Common myeloid progenitor, CD34-positive (primary cell): ENCODE data around the gene KIAA0586.

Experiments used
- CTCF ChIA-PET: fragments of 350-600 bp; sonication (Branson Sonifier 250); formaldehyde crosslinking; loops from one replicate; lab custom pipeline; 2021; ENCODE audit warnings: antibody characterized with exemption; lab: Charles Lee
- POLR2A ChIA-PET: fragments of 350-600 bp; sonication (Branson Sonifier 250); formaldehyde crosslinking; loops from one replicate; lab custom pipeline; 2021; ENCODE audit warnings: antibody characterized with exemption; lab: Charles Lee
- DNase-seq, 3 donors: peaks; one replicate each; pipeline versions ENCODE4 v3.0.0 to v3.0.0-alpha.2; 2013
- H3K27ac ChIP-seq, 2 experiments: 1 replicate in 1 of 2; 2 replicates in 1 of 2; pipeline ENCODE4 v1.7.0; 2013; ENCODE audit warnings: inconsistent platforms in 2 of 2, low read length in 2 of 2, mild to moderate bottlenecking in 2 of 2, low read depth in 1 of 2, moderate library complexity in 1 of 2; ENCODE audit not compliant: severe bottlenecking in 2 of 2, insufficient read depth in 1 of 2, poor library complexity in 1 of 2
- H3K27me3 ChIP-seq, 5 experiments: replicated peaks in 2 of 5; 1 replicate in 3 of 5; 2 replicates in 2 of 5; pipeline versions ENCODE4 v1.6.1 to v1.7.0; 2013; ENCODE audit warnings: low read length in 4 of 5, mild to moderate bottlenecking in 2 of 5, moderate library complexity in 2 of 5, inconsistent platforms in 1 of 5; ENCODE audit not compliant: insufficient read depth in 5 of 5, control insufficient read depth in 4 of 5
- H3K36me3 ChIP-seq, 4 experiments: 1 replicate in 2 of 4; 2 replicates in 2 of 4; pipeline versions ENCODE4 v1.6.1 to v1.7.0; 2013; ENCODE audit warnings: low read length in 3 of 4, control low read depth in 1 of 4, mild to moderate bottlenecking in 1 of 4; ENCODE audit not compliant: control insufficient read depth in 4 of 4, insufficient read depth in 4 of 4
- H3K4me1 ChIP-seq, 4 experiments: 1 replicate in 3 of 4; 2 replicates in 1 of 4; pipeline versions ENCODE4 v1.6.1 to v1.7.1; 2013; ENCODE audit warnings: low read length in 3 of 4, mild to moderate bottlenecking in 3 of 4, control low read depth in 1 of 4, inconsistent platforms in 1 of 4, moderate library complexity in 1 of 4; ENCODE audit not compliant: control insufficient read depth in 4 of 4, insufficient read depth in 4 of 4; ENCODE audit errors: control extremely low read depth in 1 of 4
- H3K4me3 ChIP-seq, 7 experiments: 1 replicate in 4 of 7; 2 replicates in 3 of 7; pipeline versions ENCODE4 v1.5.1 to v1.7.0; 2013; ENCODE audit warnings: mild to moderate bottlenecking in 7 of 7, low read length in 6 of 7, moderate library complexity in 6 of 7, inconsistent platforms in 2 of 7, low read depth in 2 of 7, control low read depth in 1 of 7; ENCODE audit not compliant: insufficient read depth in 4 of 7, control insufficient read depth in 1 of 7; ENCODE audit errors: extremely low read depth in 1 of 7
- H3K9me3 ChIP-seq, 5 experiments: 1 replicate in 4 of 5; 2 replicates in 1 of 5; pipeline versions ENCODE4 v1.6.1 to v1.7.1; 2013; ENCODE audit warnings: low read length in 4 of 5, mild to moderate bottlenecking in 2 of 5, inconsistent platforms in 1 of 5, low read depth in 1 of 5, moderate library complexity in 1 of 5; ENCODE audit not compliant: control insufficient read depth in 4 of 5, insufficient read depth in 2 of 5; ENCODE audit errors: control extremely low read depth in 1 of 5
- WGBS: methylation state at CpG from one replicate; pipeline ENCODE4 v1.1.5; 2013; ENCODE audit not compliant: insufficient coverage; 5-methylcytosine and 5-hydroxymethylcytosine counted together

Gene KIAA0586

DNA sequence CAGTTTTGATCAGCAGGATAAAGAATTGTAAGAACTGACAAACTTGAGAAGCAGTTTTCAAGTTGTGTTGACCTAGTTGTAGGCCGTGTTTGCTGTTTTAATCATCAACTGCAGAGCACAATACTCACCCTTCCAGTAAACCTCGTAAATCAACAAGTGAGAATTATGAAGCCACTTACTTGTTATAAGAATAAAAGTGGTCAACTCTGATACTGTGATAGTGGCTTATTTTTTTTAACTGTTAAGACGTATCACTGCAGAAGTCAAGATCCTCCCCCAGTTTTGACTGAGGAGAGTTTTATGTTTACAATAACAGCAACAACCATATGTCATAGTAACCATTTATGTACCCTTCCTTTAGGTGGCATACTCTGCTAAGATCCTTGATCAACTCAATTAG lies 109.5 kb downstream of the KIAA0586 start:
- Histone ChIP-seq H3K9me3 (no peaks in the 10 kb centered on the region), H3K27ac (no peak overlapping the region), H3K4me1 (peaks cover 5 to 28% (median 19%) of the 10 kb centered on the region in 4 experiments), H3K4me3 (no peak overlapping the region), H3K36me3 (no peaks in the 10 kb centered on the region), H3K27me3 (no peaks in the 10 kb centered on the region)
- no CpG with 5 or more reads among the region's 3 CpGs for WGBS
- POLR2A ChIA-PET = no interaction called here
- CTCF ChIA-PET = interaction anchor here (0.7 kb wide), 1 partner anchor 102 kb away, joined by 3 read pairs; no protein-coding TSS in a partner anchor
- peak in 2 of 3 donors; percentile 56 to 69 for DNase-seq

DNA sequence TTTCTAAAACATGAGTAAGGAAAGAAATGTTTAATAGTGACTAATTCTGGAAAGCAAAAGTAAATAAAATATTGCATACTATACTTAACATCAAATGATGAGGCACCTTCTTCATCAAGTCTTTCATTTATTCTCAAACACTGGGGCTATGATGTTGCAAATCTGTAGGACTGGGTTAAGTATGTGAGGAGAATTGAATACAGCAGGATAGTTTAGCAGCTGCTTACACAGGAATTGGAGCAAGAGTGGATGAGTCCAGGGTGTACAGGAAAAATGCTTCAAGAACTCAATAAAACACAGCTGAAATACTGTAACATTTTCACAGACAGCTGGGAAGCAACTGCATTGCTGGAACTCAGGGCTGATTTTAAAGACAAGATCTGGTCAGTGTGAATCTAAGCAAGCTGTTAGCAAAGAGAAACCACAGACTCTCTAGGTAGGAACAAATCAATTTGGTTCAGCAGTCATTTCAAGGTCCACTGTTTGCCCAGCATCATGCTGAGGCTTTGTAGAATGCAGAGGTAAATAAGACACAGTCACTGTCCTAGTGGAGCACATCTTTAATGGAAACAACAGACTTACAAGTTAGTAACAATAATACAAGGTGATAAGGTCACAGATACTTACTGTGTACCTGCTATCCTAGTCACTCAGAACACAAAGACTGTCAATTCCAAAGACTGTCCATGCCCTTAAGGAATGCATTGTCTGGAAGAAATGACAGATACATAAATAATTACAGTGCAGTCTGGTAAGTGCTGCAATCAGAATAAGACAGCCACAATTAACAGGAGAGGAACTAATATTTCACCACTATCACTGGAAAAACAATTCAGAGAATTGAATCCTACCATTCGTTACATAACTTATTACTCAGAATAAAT lies 113.5 kb downstream of the KIAA0586 start:
- ChIA-PET POLR2A (interaction anchor here (0.7 kb wide), 1 partner anchor 167 kb away, joined by 3 read pairs; no protein-coding TSS in a partner anchor), CTCF (no interaction called here)
- no CpG with 5 or more reads among the region's 1 CpG for WGBS
- H3K4me1 ChIP-seq = no peaks in the 10 kb centered on the region
- H3K27me3 ChIP-seq = no peaks in the 10 kb centered on the region
- H3K36me3 ChIP-seq = peaks cover 0 to 6% (median 5%) of the 10 kb centered on the region in 4 experiments
- no peak for DNase-seq
- no peak overlapping the region for H3K27ac ChIP-seq
- peaks cover 0 to 4% (median 0%) of the 10 kb centered on the region in 5 experiments for H3K9me3 ChIP-seq
- H3K4me3 ChIP-seq = no peak overlapping the region

- WGBS = 90% methylated on average over 2 of the region's 2 CpGs
- POLR2A ChIA-PET = no interaction called here
Observed at GRCh38 chr14:58541633-58542022, 114.1 kb downstream of the KIAA0586 start.

GRCh38 chr14:58543253-58543652 lies 115.7 kb downstream of the KIAA0586 start:
- no peaks in the 10 kb centered on the region for H3K4me1 ChIP-seq
- H3K36me3 ChIP-seq = peaks cover 0 to 10% (median 5%) of the 10 kb centered on the region in 4 experiments
- ChIA-PET POLR2A (no interaction called here), CTCF (no interaction called here)
- WGBS = 100% methylated on average over 1 of the region's 1 CpG
- H3K27me3 ChIP-seq = no peaks in the 10 kb centered on the region
- H3K27ac ChIP-seq = no peak overlapping the region
- no peak for DNase-seq
- peaks cover 0 to 4% (median 0%) of the 10 kb centered on the region in 5 experiments for H3K9me3 ChIP-seq
- H3K4me3 ChIP-seq = no peak overlapping the region

More at GRCh38 chr14:58541633-58542022, 114.1 kb downstream of the KIAA0586 start:
- Histone ChIP-seq H3K27ac (no peak overlapping the region), H3K4me1 (no peaks in the 10 kb centered on the region), H3K4me3 (no peak overlapping the region), H3K36me3 (peaks cover 0 to 6% (median 5%) of the 10 kb centered on the region in 4 experiments), H3K27me3 (no peaks in the 10 kb centered on the region), H3K9me3 (peaks cover 0 to 4% (median 0%) of the 10 kb centered on the region in 5 experiments)
- CTCF ChIA-PET = no interaction called here
- no peak for DNase-seq

GRCh38 chr14:58547649-58548048 lies 120.1 kb downstream of the KIAA0586 start:
- Histone ChIP-seq H3K4me1 (peaks cover 0 to 2% (median 0%) of the 10 kb centered on the region in 4 experiments), H3K4me3 (no peak overlapping the region), H3K9me3 (peaks cover 0 to 4% (median 0%) of the 10 kb centered on the region in 5 experiments), H3K27me3 (no peaks in the 10 kb centered on the region), H3K36me3 (peaks cover 0 to 10% (median 5%) of the 10 kb centered on the region in 4 experiments), H3K27ac (no peak overlapping the region)
- no peak for DNase-seq
- WGBS = 98% methylated on average over 5 of the region's 10 CpGs
- CTCF ChIA-PET = interaction anchor here (0.6 to 0.7 kb wide), 2 partner anchors 169 to 471 kb away, joined by 3 to 4 read pairs; no protein-coding TSS in a partner anchor
- POLR2A ChIA-PET = interaction anchor here (0.6 kb wide), 1 partner anchor 131 kb away, joined by 5 read pairs; no protein-coding TSS in a partner anchor

GRCh38 chr14:58549105-58549757 lies 121.7 kb downstream of the KIAA0586 start:
- Histone ChIP-seq H3K4me1 (peaks cover 0 to 2% (median 0%) of the 10 kb centered on the region in 4 experiments), H3K27ac (no peak overlapping the region), H3K4me3 (no peak overlapping the region), H3K9me3 (no peaks in the 10 kb centered on the region), H3K36me3 (peaks cover 0 to 4% (median 2%) of the 10 kb centered on the region in 4 experiments), H3K27me3 (no peaks in the 10 kb centered on the region)
- DNase-seq = peak in 2 of 3 donors; percentile 6 to 20
- POLR2A ChIA-PET = interaction anchor here (0.6 to 1.2 kb wide), 2 partner anchors 23 to 533 kb away, joined by 3 to 4 read pairs; no protein-coding TSS in a partner anchor
- CTCF ChIA-PET = no interaction called here
- WGBS = no CpG with 5 or more reads among the region's 1 CpG
